Heart left ventricle (tissue), 13 donors: ENCODE data around the gene TTC12.

ENCODE experiments used
- CTCF ChIP-seq, 12 donors: fragments of 200-600 bp; sonication (generic) in 4 of 12; IDR thresholded peaks; one replicate each; pipeline versions ENCODE4 v1.5.0 to v1.8.0; 2018 to 2022; ENCODE audit warnings: antibody characterized with exemption in 12 of 12, mild to moderate bottlenecking in 5 of 12
- POLR2A ChIP-seq, 2 donors: fragments of 450-650 bp; IDR thresholded peaks; one replicate each; pipeline ENCODE4 v1.6.1; 2017; ENCODE audit warnings: antibody characterized with exemption in 2 of 2, mild to moderate bottlenecking in 2 of 2, moderate library complexity in 2 of 2
- donor health status: ischemic (EF 13 %, LVEDD 7.1; RV severe dilation, severe dysfunction).
- donor health status: DM: no; HTN: yes; CAD: no.
- donor health status: DM: no; HTN: no; CAD: no.
- donor health status: ischemic (EF 25% LVEDD 6.9; RV normal size, moderate dysfunction).
- donor health status: ischemic (EF 25% LVEDD 5.7; RV mildly dilated, moderate dysfunction).
- donor health status: ischemic (EF 35%, LVEDD 5.7; RV mildly dilated, moderate dysfunction).
- donor health status: nonischemic (EF 11% LVEDD 7.7; RV severe dilation, severe dysfunction).
- donor health status: DM: yes; HTN: yes; CAD: no.
- donor health status: PGD.
- donor health status: ischemic (EF 29% LVEDD 5.4; RV normal size, mild dysfunction).
- donor health status: nonischemic (EF 23%, LVEDD 6.1; RV moderate dilation, normal function).

GRCh38 chr11:113401718-113402117 lies 87.3 kb downstream of the TTC12 start:
- TF ChIP-seq CTCF (IDR thresholded peaks at IDR 0.05) (no peak), POLR2A (IDR thresholded peaks at IDR 0.05) (no peak)
